HG02798 (cell line): ENCODE results near the gene HARS1.
"Not testable (repeated sequence)": the region's sequence is repeated elsewhere in the genome, so short reads cannot be mapped to it uniquely, and the experiment has no call there.

Experiments
- ATAC-seq: cut with Tn5 transposase; IDR thresholded peaks from one replicate; pipeline ENCODE4 v1.9.1; 2021; ENCODE audit warnings: mild to moderate bottlenecking; ENCODE audit not compliant: unreplicated experiment, poor library complexity

HARS1 gene, protein sequence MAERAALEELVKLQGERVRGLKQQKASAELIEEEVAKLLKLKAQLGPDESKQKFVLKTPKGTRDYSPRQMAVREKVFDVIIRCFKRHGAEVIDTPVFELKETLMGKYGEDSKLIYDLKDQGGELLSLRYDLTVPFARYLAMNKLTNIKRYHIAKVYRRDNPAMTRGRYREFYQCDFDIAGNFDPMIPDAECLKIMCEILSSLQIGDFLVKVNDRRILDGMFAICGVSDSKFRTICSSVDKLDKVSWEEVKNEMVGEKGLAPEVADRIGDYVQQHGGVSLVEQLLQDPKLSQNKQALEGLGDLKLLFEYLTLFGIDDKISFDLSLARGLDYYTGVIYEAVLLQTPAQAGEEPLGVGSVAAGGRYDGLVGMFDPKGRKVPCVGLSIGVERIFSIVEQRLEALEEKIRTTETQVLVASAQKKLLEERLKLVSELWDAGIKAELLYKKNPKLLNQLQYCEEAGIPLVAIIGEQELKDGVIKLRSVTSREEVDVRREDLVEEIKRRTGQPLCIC

DNA sequence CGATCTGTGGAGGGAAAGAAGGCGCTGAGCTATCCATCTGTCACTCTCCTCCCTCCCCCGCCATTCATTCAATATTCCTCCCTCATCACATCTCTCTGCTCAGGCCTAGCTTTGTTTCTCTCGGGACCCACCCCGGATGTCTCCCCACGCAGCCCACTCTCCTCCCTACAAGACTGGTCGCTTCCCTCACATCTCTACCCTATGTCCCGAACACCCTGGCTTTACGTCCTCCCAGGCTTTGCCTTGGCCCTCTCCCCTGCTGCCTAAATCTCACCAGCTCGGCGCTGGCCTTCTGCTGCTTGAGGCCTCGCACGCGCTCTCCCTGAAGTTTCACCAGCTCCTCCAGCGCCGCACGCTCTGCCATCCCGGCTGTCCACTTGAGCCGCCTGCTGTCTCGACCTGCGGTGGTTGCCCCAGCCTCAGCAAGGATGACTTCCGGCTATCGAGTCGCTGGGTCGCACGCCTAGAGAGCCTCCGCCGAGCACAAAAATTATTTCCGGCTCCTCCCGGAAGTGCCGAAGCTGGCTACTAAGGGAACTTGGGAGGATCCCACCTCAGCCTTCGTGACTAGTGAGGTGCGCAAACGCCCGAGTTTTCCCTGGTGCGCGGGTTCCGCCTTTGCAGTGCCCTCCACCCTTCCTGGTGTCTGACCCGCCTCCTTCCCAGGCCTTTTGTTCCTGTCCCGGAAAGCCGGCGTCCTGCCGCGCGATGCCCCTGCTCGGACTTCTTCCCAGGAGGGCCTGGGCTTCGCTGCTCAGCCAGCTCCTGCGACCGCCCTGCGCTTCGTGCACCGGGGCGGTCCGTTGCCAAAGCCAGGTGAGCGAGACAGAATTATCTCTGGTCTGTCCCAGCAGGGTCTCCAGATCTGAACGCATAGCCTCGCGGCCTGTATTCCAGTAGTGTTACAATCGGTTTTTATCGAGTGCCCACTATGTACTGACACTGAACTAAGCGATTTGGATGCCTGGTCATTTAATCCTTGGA lies at the start of gene HARS1, which contains the start of gene HARS2:
Gene HARS1 (minus strand): TSS at position 430 of the 984 bp plus-strand sequence. CDS start 66 bp downstream, at position 364.
Gene HARS2 (plus strand): TSS at position 515 of the 984 bp plus-strand sequence. CDS start 194 bp downstream, at position 709.
- ATAC-seq, result peak; percentile 97

GRCh38 chr5:140737486-140737885 lies 46.3 kb upstream of the HARS1 start:
- no peak for ATAC-seq

- no peak for ATAC-seq
Measured at GRCh38 chr5:140734354-140734753, 43.2 kb upstream of the HARS1 start.

GRCh38 chr5:140733098-140733497 lies 41.9 kb upstream of the HARS1 start:
- ATAC-seq, result no peak

DNA sequence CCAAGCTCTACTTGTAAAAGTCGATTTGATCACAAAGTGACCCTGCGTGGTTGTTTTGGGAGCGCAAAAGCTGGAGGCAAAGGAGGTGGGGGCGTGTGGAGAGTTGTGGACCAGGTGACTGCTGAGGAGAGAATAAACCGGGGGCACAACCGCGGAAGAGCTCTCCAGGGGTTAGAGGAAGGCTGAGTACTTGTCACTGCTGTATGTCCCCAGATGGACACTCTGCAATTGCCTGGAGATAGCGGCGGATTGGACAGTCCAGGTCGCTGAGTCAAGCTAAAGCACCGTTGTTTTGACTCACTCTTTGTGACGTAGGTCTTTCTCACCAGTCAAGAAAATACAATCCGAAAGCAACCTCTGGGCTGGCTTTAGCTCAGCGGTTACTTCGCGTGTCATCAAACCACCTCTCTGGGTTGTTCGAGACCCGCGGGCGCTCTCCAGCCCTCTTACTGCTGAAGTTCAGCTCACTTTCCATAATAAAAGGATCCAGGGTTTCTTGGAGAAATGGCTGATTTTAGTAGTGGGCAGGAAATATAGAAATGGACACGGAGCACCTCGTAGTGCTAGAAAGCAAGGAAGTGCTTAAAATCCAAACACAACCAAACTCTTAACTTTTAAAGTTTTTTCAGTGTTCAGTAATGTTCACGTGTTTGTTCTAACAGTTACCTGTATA lies 34.8 kb upstream of the HARS1 start:
- ATAC-seq, result peak; percentile 95

GRCh38 chr5:140721395-140721794 lies 30.2 kb upstream of the HARS1 start:
- not testable (repeated sequence) for ATAC-seq

- not testable (repeated sequence) for ATAC-seq
Measured at GRCh38 chr5:140720738-140721137, 29.6 kb upstream of the HARS1 start.

- ATAC-seq, result no peak
Measured at GRCh38 chr5:140718266-140718592, 27.1 kb upstream of the HARS1 start.

- not testable (repeated sequence) for ATAC-seq
Measured at GRCh38 chr5:140716238-140716637, 25.1 kb upstream of the HARS1 start.

DNA sequence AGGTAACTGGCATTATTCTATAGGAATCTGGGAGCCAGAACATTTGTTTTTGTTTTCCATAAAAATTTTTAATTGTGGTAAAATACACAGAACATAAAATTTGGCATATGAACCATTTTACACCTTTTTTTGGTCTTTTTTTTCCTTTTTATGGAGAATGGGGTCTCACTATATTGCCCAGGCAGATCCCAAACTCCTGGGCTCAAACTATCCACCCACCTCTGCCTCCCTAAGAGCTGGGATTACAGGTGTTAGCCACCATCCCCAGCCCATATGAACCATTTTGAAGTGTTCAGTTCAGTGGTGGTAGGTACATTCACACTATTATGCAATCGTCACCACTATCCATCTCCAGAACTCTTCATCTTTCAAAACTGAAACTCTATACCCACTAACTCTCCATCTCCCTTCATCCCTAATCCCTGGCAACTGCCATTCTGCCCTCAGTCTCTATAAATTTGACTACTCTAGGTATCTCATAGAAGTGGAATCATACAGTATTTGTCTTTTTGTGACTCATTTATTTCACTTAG lies 22.5 kb upstream of the HARS1 start:
- no peak for ATAC-seq

- no peak for ATAC-seq
Measured at GRCh38 chr5:140711794-140712193, 20.6 kb upstream of the HARS1 start.

DNA sequence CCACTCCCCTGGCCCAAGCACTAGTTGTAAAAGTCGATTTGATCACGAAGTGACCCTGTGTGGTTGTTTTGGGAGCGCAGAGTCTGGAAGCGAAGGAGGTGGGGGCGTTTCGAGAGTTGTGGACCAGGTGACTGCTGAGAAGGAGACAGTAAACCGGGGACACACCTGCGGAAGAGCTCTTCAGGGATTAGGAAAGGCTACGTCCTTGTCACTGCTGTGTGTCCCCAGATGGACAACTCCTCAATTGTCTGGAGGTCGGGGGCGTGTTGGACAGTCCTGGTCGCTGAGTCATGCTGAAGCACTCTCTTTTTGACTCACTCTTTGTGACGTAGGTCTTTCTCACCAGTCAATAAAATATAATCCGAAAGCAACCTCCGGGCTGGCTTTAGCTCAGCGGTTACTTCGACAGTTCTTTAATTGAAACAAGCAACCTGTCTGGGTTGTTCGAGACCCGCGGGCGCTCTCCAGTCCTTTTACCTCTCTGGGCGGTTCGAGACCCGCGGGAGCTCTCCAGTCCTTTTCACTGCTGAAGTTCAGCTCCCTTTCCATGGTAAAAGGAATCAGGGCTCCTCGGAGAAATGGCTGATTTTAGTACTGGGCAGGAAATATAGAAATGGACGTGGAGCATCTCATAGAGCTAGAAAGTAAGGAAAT lies 19.9 kb upstream of the HARS1 start:
- ATAC-seq, result peak; percentile 93

- not testable (repeated sequence) for ATAC-seq
Measured at GRCh38 chr5:140708787-140709186, 17.6 kb upstream of the HARS1 start.

DNA sequence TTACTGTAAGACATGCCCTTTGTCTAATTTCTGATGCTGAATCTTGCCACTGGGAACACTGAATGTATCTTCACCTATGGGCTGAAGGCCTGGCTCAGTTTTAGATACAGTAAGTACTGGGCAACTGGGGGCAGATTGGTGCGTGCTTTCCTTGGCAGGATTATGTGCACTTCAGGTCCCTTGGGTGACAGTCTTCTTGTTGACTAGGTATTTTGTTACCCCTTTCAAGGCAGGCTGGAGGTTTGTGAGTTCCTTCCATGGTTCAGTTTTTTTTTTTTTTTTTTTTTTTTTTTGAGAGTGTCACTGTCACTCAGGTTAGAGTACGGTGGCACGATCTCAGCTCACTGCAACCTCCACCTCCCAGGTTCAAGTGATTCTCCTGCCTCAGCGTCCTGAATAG lies 16.6 kb upstream of the HARS1 start:
- ATAC-seq, result no peak

- ATAC-seq, result peak; percentile 98
Measured at GRCh38 chr5:140700177-140701144, 9.3 kb upstream of the HARS1 start, which contains the start of gene ZMAT2. Gene ZMAT2 (plus strand): TSS chr5:140700447. CDS start chr5:140700461, 14 bp downstream.

- no peak for ATAC-seq
Measured at GRCh38 chr5:140696891-140697492, 5.8 kb upstream of the HARS1 start.

GRCh38 chr5:140694276-140694675 lies 3.1 kb upstream of the HARS1 start:
- ATAC-seq, result no peak
